H9 (cell line): Measurements from ENCODE around the gene NAPB. TPM values are rescaled to one million over a fixed set of nuclear protein-coding genes. Genes with fewer than 3 reads are reported as not detected.

ENCODE experiments used
- DNase-seq: peaks from one replicate; pipeline ENCODE4 v3.0.0-alpha.2; 2017
- H2AFZ ChIP-seq: one replicate; pipeline ENCODE4 v1.6.1; 2013; ENCODE audit warnings: mild to moderate bottlenecking, low read length, control low read depth, moderate library complexity
- H2AK5ac ChIP-seq: 2 replicates; pipeline ENCODE4 v1.6.1; 2013; ENCODE audit warnings: low read length, control low read depth, mixed read lengths; ENCODE audit not compliant: insufficient read length
- H2BK120ac ChIP-seq: one replicate; pipeline ENCODE4 v1.6.1; 2013; ENCODE audit warnings: low read depth, mild to moderate bottlenecking, low read length, control low read depth, inconsistent platforms; ENCODE audit not compliant: poor library complexity, severe bottlenecking
- H2BK12ac ChIP-seq: 2 replicates; pipeline ENCODE4 v1.6.1; 2013; ENCODE audit warnings: low read length, control low read depth, mixed read lengths, low read depth; ENCODE audit not compliant: insufficient read length
- H2BK15ac ChIP-seq: 2 replicates; pipeline ENCODE4 v1.6.1; 2013; ENCODE audit warnings: low read depth, low read length, control low read depth
- H2BK20ac ChIP-seq: one replicate; pipeline ENCODE4 v1.6.1; 2013; ENCODE audit warnings: low read depth, mild to moderate bottlenecking, low read length, control low read depth, inconsistent platforms; ENCODE audit not compliant: poor library complexity, severe bottlenecking
- H2BK5ac ChIP-seq: 2 replicates; pipeline ENCODE4 v1.6.1; 2013; ENCODE audit warnings: low read length, control low read depth, mixed read lengths; ENCODE audit not compliant: insufficient read length
- H3K14ac ChIP-seq: 2 replicates; pipeline ENCODE4 v1.6.1; 2013; ENCODE audit warnings: low read length, control low read depth; ENCODE audit not compliant: insufficient read depth
- H3K18ac ChIP-seq: 2 replicates; pipeline ENCODE4 v1.6.1; 2013; ENCODE audit warnings: low read depth, mild to moderate bottlenecking, mixed read lengths, low read length, control low read depth; ENCODE audit not compliant: insufficient read length
- H3K23ac ChIP-seq: 2 replicates; pipeline ENCODE4 v1.6.1; 2013; ENCODE audit warnings: low read length, control low read depth, mixed read lengths, low read depth; ENCODE audit not compliant: insufficient read length
- H3K23me2 ChIP-seq: 2 replicates; pipeline ENCODE4 v1.6.1; 2013; ENCODE audit warnings: low read depth, mild to moderate bottlenecking, mixed read lengths, low read length, control low read depth; ENCODE audit not compliant: insufficient read length, poor library complexity, severe bottlenecking
- H3K27ac ChIP-seq: 2 replicates; pipeline ENCODE4 v1.5.1; 2013; ENCODE audit warnings: low read length, control low read depth, mixed read lengths, low read depth; ENCODE audit not compliant: insufficient read length
- H3K27me3 ChIP-seq: 2 replicates; pipeline ENCODE4 v1.6.1; 2013; ENCODE audit warnings: low read length, control low read depth, inconsistent platforms; ENCODE audit not compliant: insufficient read depth
- H3K4ac ChIP-seq: 2 replicates; pipeline ENCODE4 v1.6.1; 2013; ENCODE audit warnings: low read depth, mild to moderate bottlenecking, control low read depth, inconsistent platforms, low read length, moderate library complexity
- H3K4me1 ChIP-seq: 2 replicates; pipeline ENCODE4 v1.6.1; 2013; ENCODE audit warnings: low read length, control low read depth, inconsistent platforms; ENCODE audit not compliant: insufficient read depth
- H3K4me2 ChIP-seq: 2 replicates; pipeline ENCODE4 v1.6.1; 2013; ENCODE audit warnings: low read length, control low read depth, mixed read lengths; ENCODE audit not compliant: insufficient read length, insufficient read depth
- H3K56ac ChIP-seq: 2 replicates; pipeline ENCODE4 v1.6.1; 2013; ENCODE audit warnings: low read depth, mild to moderate bottlenecking, mixed read lengths, low read length, control low read depth; ENCODE audit not compliant: insufficient read length
- H3K79me1 ChIP-seq: 2 replicates; pipeline ENCODE4 v1.6.1; 2013; ENCODE audit warnings: low read depth, mild to moderate bottlenecking, moderate library complexity, low read length, control low read depth, inconsistent platforms; ENCODE audit not compliant: insufficient read depth, poor library complexity, severe bottlenecking
- H3K79me2 ChIP-seq: 2 replicates; pipeline ENCODE4 v1.6.1; 2013; ENCODE audit warnings: low read length, control low read depth, inconsistent platforms; ENCODE audit not compliant: insufficient read depth
- H3K9ac ChIP-seq: 2 replicates; pipeline ENCODE4 v1.6.1; 2013; ENCODE audit warnings: low read length, control low read depth, mixed read lengths; ENCODE audit not compliant: insufficient read length; ENCODE audit errors: extremely low read depth
- H3K9me3 ChIP-seq: one replicate; pipeline ENCODE4 v1.6.1; 2013; ENCODE audit warnings: low read depth, low read length, inconsistent platforms; ENCODE audit not compliant: control insufficient read depth
- H3T11ph ChIP-seq: one replicate; pipeline ENCODE4 v1.6.1; 2013; ENCODE audit warnings: mild to moderate bottlenecking, low read length, control low read depth, inconsistent platforms
- H4K20me1 ChIP-seq: one replicate; pipeline ENCODE4 v1.6.1; 2013; ENCODE audit not compliant: control insufficient read depth, insufficient read length, insufficient read depth
- H4K5ac ChIP-seq: 2 replicates; pipeline ENCODE4 v1.6.1; 2013; ENCODE audit warnings: low read depth, mild to moderate bottlenecking, mixed read lengths, low read length, control low read depth; ENCODE audit not compliant: insufficient read length
- H4K8ac ChIP-seq: replicated peaks from 2 replicates; pipeline ENCODE4 v1.6.1; 2013; ENCODE audit warnings: low read length, control low read depth, mixed read lengths, low read depth; ENCODE audit not compliant: insufficient read length
- H4K91ac ChIP-seq: 2 replicates; pipeline ENCODE4 v1.6.1; 2013; ENCODE audit warnings: low read depth, mild to moderate bottlenecking, moderate library complexity, mixed read lengths, low read length, control low read depth; ENCODE audit not compliant: insufficient read length
- H3K27ac Mint-ChIP-seq, 3 experiments: 2 replicates in 2 of 3; 3 replicates in 1 of 3; pipeline ENCODE4 v1.8.0; 2020 to 2021; ENCODE audit warnings: mixed read lengths in 3 of 3, mild to moderate bottlenecking in 1 of 3, moderate library complexity in 1 of 3
- H3K27me3 Mint-ChIP-seq: 2 replicates; pipeline ENCODE4 v1.8.0; 2021; ENCODE audit warnings: low read depth, mild to moderate bottlenecking, moderate library complexity, mixed read lengths
- H3K36me3 Mint-ChIP-seq, 3 experiments: 2 replicates in 2 of 3; 3 replicates in 1 of 3; pipeline ENCODE4 v1.8.0; 2020 to 2021; ENCODE audit warnings: low read depth in 3 of 3, mixed read lengths in 3 of 3; ENCODE audit not compliant: insufficient read depth in 1 of 3
- H3K4me1 Mint-ChIP-seq, 2 experiments: 2 replicates each; pipeline ENCODE4 v1.8.0; 2020; ENCODE audit warnings: mixed read lengths in 2 of 2
- H3K4me3 Mint-ChIP-seq, 2 experiments: 2 replicates in 1 of 2; 3 replicates in 1 of 2; pipeline ENCODE4 v1.8.0; 2020 to 2021; ENCODE audit warnings: mild to moderate bottlenecking in 2 of 2, mixed read lengths in 2 of 2, moderate library complexity in 1 of 2
- H3K9me3 Mint-ChIP-seq, 2 experiments: 2 replicates in 1 of 2; 3 replicates in 1 of 2; pipeline ENCODE4 v1.8.0; 2020; ENCODE audit warnings: mild to moderate bottlenecking in 2 of 2, mixed read lengths in 2 of 2, moderate library complexity in 1 of 2
- CTCF ChIP-seq: fragments of 200-600 bp; sonication (generic); conservative IDR thresholded peaks from 3 replicates; pipeline ENCODE4 v1.8.0; 2021; ENCODE audit warnings: antibody characterized with exemption, mild to moderate bottlenecking
- WGBS: extraction: QIAGEN DNeasy Blood & Tissue Kit; methylation state at CpG from one replicate; pipeline ENCODE4 v1.1.7; 2013; ENCODE audit warnings: missing lambda C conversion rate, low lambda C conversion rate, mixed read lengths; ENCODE audit not compliant: insufficient read length; ENCODE audit errors: extremely low coverage; 5-methylcytosine and 5-hydroxymethylcytosine counted together
- total RNA-seq: library from RNA; stranded (reverse); gene quantifications from 2 replicates; pipeline ENCODE4 v1.2.1, GENCODE V29; 2021

NAPB gene
- total RNA-seq, 1 experiment from 2014 or later: 10.4 TPM

- no peaks in the 10 kb centered on the region for H3K27me3 ChIP-seq
- H4K8ac ChIP-seq: no peak overlapping the region
- H3K18ac ChIP-seq: no peak overlapping the region
- no peak overlapping the region for H4K5ac ChIP-seq
- no peak overlapping the region for H3K4me2 ChIP-seq
- H2AFZ ChIP-seq: no peak overlapping the region
- H3K4ac ChIP-seq: no peak overlapping the region
- no peak overlapping the region for H3T11ph ChIP-seq
- Mint-ChIP-seq H3K9me3 (no peaks in the 10 kb centered on the region), H3K4me3 (no peak overlapping the region), H3K4me1 (peaks cover 0 to 4% of the 10 kb centered on the region in 2 experiments; a peak in 1 of 4 replicates), H3K27ac (no peak overlapping the region), H3K36me3 (no peaks in the 10 kb centered on the region), H3K27me3 (no peaks in the 10 kb centered on the region; the same call in 1 of the 2 replicates)
- DNase-seq: no peak
- no peak overlapping the region for H3K23ac ChIP-seq
- H3K79me2 ChIP-seq: no peaks in the 10 kb centered on the region
- H3K9ac ChIP-seq: no peak overlapping the region
- no peak for TF ChIP-seq CTCF
- no peaks in the 10 kb centered on the region for H3K79me1 ChIP-seq
- H2BK20ac ChIP-seq: no peak overlapping the region
- no peaks in the 10 kb centered on the region for H3K9me3 ChIP-seq
- H2AK5ac ChIP-seq: no peak overlapping the region
- H3K56ac ChIP-seq: no peak overlapping the region
- H4K20me1 ChIP-seq: no peaks in the 10 kb centered on the region
- no peak overlapping the region for H2BK120ac ChIP-seq
- H2BK15ac ChIP-seq: no peak overlapping the region
- no peak overlapping the region for H4K91ac ChIP-seq
- H2BK12ac ChIP-seq: no peak overlapping the region
- no peaks in the 10 kb centered on the region for H3K23me2 ChIP-seq
- no peak overlapping the region for H3K14ac ChIP-seq
- WGBS: no CpG with 5 or more reads among the region's 11 CpGs
- H3K27ac ChIP-seq: no peak overlapping the region
- no peaks in the 10 kb centered on the region for H3K4me1 ChIP-seq
- H2BK5ac ChIP-seq: no peak overlapping the region
These were observed 14.6 kb upstream of the NAPB start for GRCh38 chr20:23435626-23436539.
